Ovary (tissue), 10 donors: Measurements from ENCODE around the gene APOOL. TPM values are rescaled to one million over a fixed set of nuclear protein-coding genes. Genes with fewer than 3 reads are reported as not detected.
"Not testable (repeated sequence)": the region's sequence is repeated elsewhere in the genome, so short reads cannot be mapped to it uniquely, and the experiment has no call there.

ENCODE experiments used
- DNase-seq, 5 donors: peaks; one replicate each; pipeline ENCODE4 v3.0.0-alpha.2; 2019 to 2020
- H3K27ac ChIP-seq, 2 donors: fragments of 200-600 bp; one replicate each; pipeline versions ENCODE4 v1.5.1 to v1.8.0; 2019 to 2022
- H3K27me3 ChIP-seq: fragments of 200-600 bp; one replicate; pipeline ENCODE4 v1.8.0; 2022
- H3K36me3 ChIP-seq: fragments of 200-600 bp; sonication (generic); one replicate; pipeline ENCODE4 v1.5.1; 2019
- H3K4me1 ChIP-seq: one replicate; pipeline ENCODE4 v1.8.1; 2013; ENCODE audit warnings: mild to moderate bottlenecking, moderate library complexity; ENCODE audit not compliant: insufficient read depth
- H3K4me3 ChIP-seq: fragments of 200-600 bp; sonication (generic); one replicate; pipeline ENCODE4 v1.5.1; 2017
- H3K9me3 ChIP-seq, 2 donors: fragments of 200-600 bp in 1 of 2; sonication (generic) in 1 of 2; one replicate each; pipeline versions ENCODE4 v1.5.1 to v1.8.1; 2013 to 2019; ENCODE audit warnings: mild to moderate bottlenecking in 1 of 2, moderate library complexity in 1 of 2
- EP300 ChIP-seq: sonication (generic); formaldehyde crosslinking; IDR thresholded peaks from one replicate; pipeline ENCODE4 v1.6.1; 2017; ENCODE audit warnings: antibody characterized with exemption
- POLR2A ChIP-seq: fragments of 450-650 bp; IDR thresholded peaks from one replicate; pipeline ENCODE4 v1.6.1; 2017; ENCODE audit warnings: antibody characterized with exemption, mild to moderate bottlenecking, moderate library complexity
- WGBS, 3 donors: extraction: QIAGEN DNeasy Blood & Tissue Kit in 1 of 3; methylation state at CpG; one replicate each; pipeline versions ENCODE4 v1.1.5 to v1.1.7; 2013 to 2017; 5-methylcytosine and 5-hydroxymethylcytosine counted together
- intact Hi-C, 4 donors: fragments of 100-400 bp; cut with DNase I; formaldehyde crosslinking; loops; one replicate each; pipeline versions ENCODE4 v1.11.0 to v1.15.1; 2022 to 2023
- long read RNA-seq, 3 donors: library from polyadenylated mRNA in 2 of 3; unstranded in 2 of 3; transcript quantifications; one replicate each; pipeline ENCODE4 v2.0.0 and lab custom pipeline, GENCODE V29; 2021 to 2026
- polyA plus RNA-seq, 2 donors: library from polyadenylated mRNA; stranded (reverse); fragments of 200-250 nt in 1 of 2; fragments of 350-450 nt in 1 of 2; fragmentation: Illumina TruSeq in 1 of 2; extraction: RNeasy Lipid Tissue Mini Kit (QIAGEN cat#74804) in 1 of 2; gene quantifications; one replicate each; pipeline ENCODE4 v1.2.3, GENCODE V29; 2013 to 2014
- total RNA-seq, 7 donors: library from RNA; depleted of rRNA in 2 of 7; stranded (reverse); fragments of >200 nt in 2 of 7; fragmentation: NEBNext Ultra II Directional in 3 of 7; extraction: Animal tissue kit (Norgen Biotek cat#: 25700) in 3 of 7; gene quantifications; one replicate each; pipeline versions ENCODE4 v1.1.0 to v1.2.4, GENCODE V29; 2016 to 2023
- TF ChIP-seq, protein P1 (sequence below), 3 donors: fragments of 450-650 bp in 2 of 3; fragments of 200-600 bp in 1 of 3; IDR thresholded peaks; one replicate each; pipeline versions ENCODE4 v1.5.1 to v1.8.0; 2016 to 2022; ENCODE audit warnings: antibody characterized with exemption in 3 of 3, mild to moderate bottlenecking in 1 of 3
- donor health status: DM: no; HTN: no; CAD: no; lungs with moderate emphysema.
- donor health status: DM: no; HTN: no; CAD: no.
- donor health status: Bipolar disorder and iron deficiency.
- donor health status: DM: yes; HTN: yes; CAD: no.
- donor health status: DM: no; HTN: no; CAD: no.
- donor health status: DM: yes; HTN: yes; CAD: no.

The APOOL gene, protein sequence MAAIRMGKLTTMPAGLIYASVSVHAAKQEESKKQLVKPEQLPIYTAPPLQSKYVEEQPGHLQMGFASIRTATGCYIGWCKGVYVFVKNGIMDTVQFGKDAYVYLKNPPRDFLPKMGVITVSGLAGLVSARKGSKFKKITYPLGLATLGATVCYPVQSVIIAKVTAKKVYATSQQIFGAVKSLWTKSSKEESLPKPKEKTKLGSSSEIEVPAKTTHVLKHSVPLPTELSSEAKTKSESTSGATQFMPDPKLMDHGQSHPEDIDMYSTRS
- total RNA-seq, result 10 to 100 TPM in 5 of 7 donors, 1 to 10 TPM in 2; 3.9 to 18.5 (median 13.3) TPM
- 10 to 100 TPM in 1 of 2 donors, 1 to 10 TPM in 1; 3.9 to 11.8 TPM for polyA plus RNA-seq
- long read RNA-seq, donor 1, partial matches to known transcripts, result 2 of 6 reads
- long read RNA-seq, donor 1, other reads (novel, unspliced or antisense), result 3 of 6 reads
- long read RNA-seq, donor 2, partial matches to known transcripts, result 12 of 13 reads
- long read RNA-seq, donor 2, other reads (novel, unspliced or antisense), result 0 of 13 reads
- long read RNA-seq, donor 3, partial matches to known transcripts, result 1 of 1 reads
- long read RNA-seq, donor 3, other reads (novel, unspliced or antisense), result 0 of 1 reads

DNA sequence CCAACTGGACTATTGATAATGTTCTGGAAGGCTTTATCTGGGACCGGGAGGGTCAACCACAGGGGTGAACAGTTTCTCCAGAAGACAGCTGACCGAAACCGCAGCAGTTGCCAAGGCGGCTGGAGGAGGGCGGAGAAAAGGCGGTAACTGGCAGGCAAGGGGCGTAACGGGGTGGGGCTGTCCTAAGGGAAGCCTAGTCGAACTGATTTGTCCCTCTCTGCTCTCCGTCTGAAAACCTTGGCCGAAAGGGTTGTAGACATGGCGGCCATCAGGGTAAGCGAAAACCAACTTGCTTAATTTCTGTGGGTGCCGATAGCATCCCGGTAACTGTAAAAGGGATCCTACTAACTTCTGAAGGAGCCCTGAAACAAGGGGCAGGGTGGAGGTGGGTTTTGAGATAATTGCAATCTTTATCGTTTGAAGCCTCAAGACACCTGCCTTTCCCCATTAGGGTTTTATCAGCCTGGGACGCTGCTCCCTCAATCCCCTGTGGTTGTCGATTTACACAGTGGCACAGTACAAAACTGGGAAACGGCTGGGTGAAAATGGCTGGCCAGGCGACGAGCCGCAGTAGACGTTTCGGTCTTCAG lies at the start of gene APOOL:
Gene APOOL, plus strand, starts transcription at position 223 of the 590 bp plus-strand sequence. Its CDS starts 36 bp downstream, at position 259.
- peak within 1 kb of the TSS; percentile 39 for H3K4me3 ChIP-seq
- H3K36me3 ChIP-seq, result no peaks in the 10 kb centered on the region
- TF ChIP-seq EP300 (no peak), POLR2A (no peak)
- TF ChIP-seq, protein P1, sequence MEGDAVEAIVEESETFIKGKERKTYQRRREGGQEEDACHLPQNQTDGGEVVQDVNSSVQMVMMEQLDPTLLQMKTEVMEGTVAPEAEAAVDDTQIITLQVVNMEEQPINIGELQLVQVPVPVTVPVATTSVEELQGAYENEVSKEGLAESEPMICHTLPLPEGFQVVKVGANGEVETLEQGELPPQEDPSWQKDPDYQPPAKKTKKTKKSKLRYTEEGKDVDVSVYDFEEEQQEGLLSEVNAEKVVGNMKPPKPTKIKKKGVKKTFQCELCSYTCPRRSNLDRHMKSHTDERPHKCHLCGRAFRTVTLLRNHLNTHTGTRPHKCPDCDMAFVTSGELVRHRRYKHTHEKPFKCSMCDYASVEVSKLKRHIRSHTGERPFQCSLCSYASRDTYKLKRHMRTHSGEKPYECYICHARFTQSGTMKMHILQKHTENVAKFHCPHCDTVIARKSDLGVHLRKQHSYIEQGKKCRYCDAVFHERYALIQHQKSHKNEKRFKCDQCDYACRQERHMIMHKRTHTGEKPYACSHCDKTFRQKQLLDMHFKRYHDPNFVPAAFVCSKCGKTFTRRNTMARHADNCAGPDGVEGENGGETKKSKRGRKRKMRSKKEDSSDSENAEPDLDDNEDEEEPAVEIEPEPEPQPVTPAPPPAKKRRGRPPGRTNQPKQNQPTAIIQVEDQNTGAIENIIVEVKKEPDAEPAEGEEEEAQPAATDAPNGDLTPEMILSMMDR (IDR thresholded peaks at IDR 0.05), result no peak
- WGBS, 3 donors, result 37 to 42% (median 37%) methylated on average over 24 of the region's 24 CpGs
- H3K27me3 ChIP-seq, result no peaks in the 10 kb centered on the region
- no peaks in the 10 kb centered on the region for H3K9me3 ChIP-seq
- DNase-seq, result peak; percentile 74 to 85 (median 78)
- H3K27ac ChIP-seq, result no peak within 1 kb of the TSS
- H3K4me1 ChIP-seq, result peaks cover 2% of the 10 kb centered on the region
- intact Hi-C loops, result no loop called here

DNA sequence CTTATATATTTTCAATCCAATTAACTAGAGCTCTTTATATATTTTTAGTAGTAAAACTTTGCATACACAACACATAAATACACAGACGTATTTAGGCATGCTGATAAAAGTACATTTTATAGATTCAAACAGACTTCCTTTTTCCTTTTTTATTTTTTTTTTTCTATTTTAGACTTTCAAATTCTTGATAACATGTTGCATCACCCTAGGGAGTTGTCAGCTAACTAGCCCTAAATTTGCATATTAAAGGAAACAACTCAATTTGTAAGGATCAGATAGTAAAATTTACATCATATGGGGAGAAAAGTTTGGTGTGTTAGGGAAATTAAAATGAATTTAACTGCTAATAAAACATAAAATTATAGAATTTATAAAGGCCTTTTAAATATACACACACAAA lies 47.4 kb upstream of the APOOL start:
- H3K27me3 ChIP-seq, result no peaks in the 10 kb centered on the region
- intact Hi-C loops, result no loop called here
- no peak overlapping the region for H3K27ac ChIP-seq
- TF ChIP-seq EP300 (no peak), POLR2A (no peak)
- TF ChIP-seq, protein P1 (IDR thresholded peaks at IDR 0.05), result no peak
- WGBS, 3 donors, result 39 to 52% (median 43%) methylated on average over 1 of the region's 1 CpG
- DNase-seq, result no peak
- H3K36me3 ChIP-seq, result no peaks in the 10 kb centered on the region
- H3K4me1 ChIP-seq, result no peaks in the 10 kb centered on the region
- no peak overlapping the region for H3K4me3 ChIP-seq
- H3K9me3 ChIP-seq, result no peaks in the 10 kb centered on the region

DNA sequence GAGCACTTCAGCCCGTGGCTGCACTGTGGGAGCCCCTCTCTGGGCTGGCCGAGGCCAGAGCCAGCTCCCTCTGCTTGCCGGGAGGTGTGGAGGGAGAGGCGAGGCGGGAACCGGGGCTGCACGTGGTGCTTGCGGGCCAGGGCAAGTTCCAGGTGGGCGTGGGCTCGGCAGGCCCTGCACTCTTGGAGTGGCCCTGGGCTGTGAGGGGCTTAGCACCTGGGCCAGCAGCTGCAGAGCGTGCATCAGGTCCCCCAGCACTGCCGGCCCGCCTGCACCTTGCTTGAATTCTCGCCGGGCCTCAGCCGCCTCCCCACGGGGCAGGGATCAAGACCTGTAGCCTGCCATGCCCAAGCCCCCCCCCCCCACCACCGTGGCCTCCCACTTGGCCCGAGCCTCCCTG lies 28.9 kb upstream of the APOOL start:
- Histone ChIP-seq H3K27me3 (no peaks in the 10 kb centered on the region), H3K4me3 (no peak overlapping the region), H3K4me1 (no peaks in the 10 kb centered on the region), H3K27ac (no peak overlapping the region), H3K9me3 (no peaks in the 10 kb centered on the region), H3K36me3 (no peaks in the 10 kb centered on the region)
- no peak for TF ChIP-seq EP300
- TF ChIP-seq POLR2A, result no peak
- TF ChIP-seq, protein P1 (IDR thresholded peaks at IDR 0.05), result no peak
- intact Hi-C loops, result no loop called here
- WGBS, 3 donors, result 85 to 87% (median 86%) methylated on average over 19 of the region's 19 CpGs
- no peak for DNase-seq

DNA sequence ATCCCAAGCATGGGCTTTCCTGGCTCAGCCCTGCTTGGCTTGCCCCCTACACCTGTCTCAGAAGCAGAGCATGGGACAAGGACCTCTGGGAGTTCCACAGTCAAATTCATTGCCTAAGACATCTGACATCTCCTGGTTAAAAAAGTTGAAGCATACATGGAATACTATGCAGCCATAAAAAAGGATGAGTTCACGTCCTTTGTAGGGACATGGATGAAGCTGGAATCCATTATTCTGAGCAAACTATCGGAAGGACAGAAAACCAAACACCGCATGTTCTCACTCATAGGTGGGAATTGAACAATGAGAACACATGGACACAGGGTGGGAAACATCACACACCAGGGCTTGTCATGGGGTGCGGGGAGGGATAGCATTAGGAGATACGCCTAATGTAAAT lies 11.9 kb upstream of the APOOL start:
- H3K27ac ChIP-seq, H3K36me3 ChIP-seq, H3K27me3 ChIP-seq, H3K4me3 ChIP-seq, DNase-seq, H3K9me3 ChIP-seq, H3K4me1 ChIP-seq, intact Hi-C loops: not testable (repeated sequence)
- 87 to 91% (median 88%) methylated on average over 5 of the region's 5 CpGs for WGBS, 3 donors
